K562 (cell line): ENCODE data around the gene ERH. TPM values are rescaled to one million over a fixed set of nuclear protein-coding genes. Genes with fewer than 3 reads are reported as not detected.

Source experiments
- ATF7 ChIP-seq: fragments of 450-650 bp; IDR thresholded peaks from 2 replicates; pipeline ENCODE4 v1.7.1; 2014; ENCODE audit warnings: mild to moderate bottlenecking, moderate library complexity
- CBX8 ChIP-seq: fragments of 200-600 bp; sonication (generic); IDR thresholded peaks from 2 replicates; pipeline ENCODE4 v1.6.1; 2012; ENCODE audit warnings: borderline replicate concordance, mixed run types, low read depth, mild to moderate bottlenecking, moderate library complexity, mixed read lengths, low read length, control low read depth, inconsistent platforms; ENCODE audit not compliant: poor library complexity, severe bottlenecking; ENCODE audit errors: extremely low read depth
- ELF2 ChIP-seq: fragments of 250-450 bp; sonication (Bioruptor Pico); IDR thresholded peaks from 2 replicates; pipeline ENCODE4 v1.5.0; 2021; ENCODE audit warnings: mild to moderate bottlenecking
- GATA2 ChIP-seq: sonication (generic); formaldehyde crosslinking; IDR thresholded peaks from 2 replicates; pipeline ENCODE4 v1.4.0; 2020; ENCODE audit warnings: mild to moderate bottlenecking, missing genetic modification reagents
- HDAC3 ChIP-seq: fragments of 450-650 bp; IDR thresholded peaks from 2 replicates; pipeline ENCODE4 v1.6.1; 2018; ENCODE audit warnings: borderline replicate concordance, mild to moderate bottlenecking, moderate library complexity; ENCODE audit not compliant: partially characterized antibody
- HLTF ChIP-seq: fragments of 450-650 bp; IDR thresholded peaks from 2 replicates; pipeline ENCODE4 v1.6.1; 2016
- HOXB6 ChIP-seq: fragments of 250-450 bp; sonication (Bioruptor Pico); IDR thresholded peaks from 2 replicates; pipeline ENCODE4 v1.5.1; 2022; ENCODE audit warnings: mild to moderate bottlenecking, borderline replicate concordance
- ILF3 ChIP-seq: fragments of 450-650 bp; IDR thresholded peaks from 2 replicates; pipeline ENCODE4 v1.6.1; 2018; ENCODE audit warnings: antibody characterized with exemption, mild to moderate bottlenecking, moderate library complexity, borderline replicate concordance
- JUNB ChIP-seq: fragments of 450-650 bp; formaldehyde crosslinking; conservative IDR thresholded peaks from 2 replicates; pipeline ENCODE4 v1.4.0; 2020; ENCODE audit warnings: mild to moderate bottlenecking
- PRPF4 ChIP-seq: fragments of 200-400 bp; formaldehyde crosslinking; IDR thresholded peaks from one replicate; pipeline ENCODE4 v1.6.1; 2017; ENCODE audit warnings: low read length, low read depth, mild to moderate bottlenecking; ENCODE audit not compliant: insufficient read depth, poor library complexity, severe bottlenecking
- TBP ChIP-seq: optimal IDR thresholded peaks from 2 replicates; pipeline ENCODE3; 2011; ENCODE audit warnings: low read depth, low read length, improper control_type of control experiment
- U2AF2 ChIP-seq: fragments of 200-400 bp; formaldehyde crosslinking; optimal IDR thresholded peaks from 2 replicates; pipeline ENCODE3; 2017; ENCODE audit warnings: low read depth, mild to moderate bottlenecking, low read length
- XRCC4 ChIP-seq: IDR thresholded peaks from one replicate; pipeline ENCODE4 v1.6.1; 2011; ENCODE audit not compliant: insufficient read depth, insufficient read length; ENCODE audit errors: extremely low read depth
- ZNF384 ChIP-seq: IDR thresholded peaks from 2 replicates; pipeline ENCODE4 v1.6.1; 2012; ENCODE audit warnings: low read depth, low read length, improper control_type of control experiment
- ZNF589 ChIP-seq: fragments of 200-800 bp; sonication (Bioruptor generic); IDR thresholded peaks from 2 replicates; pipeline ENCODE4 v1.6.1; 2016; ENCODE audit warnings: low read depth, missing genetic modification characterization, missing compliant biosample characterization
- ZNF699 ChIP-seq: fragments of 250-450 bp; sonication (Bioruptor Pico); IDR thresholded peaks from 2 replicates; pipeline ENCODE4 v1.8.0; 2021; ENCODE audit warnings: mild to moderate bottlenecking, moderate library complexity; ENCODE audit not compliant: insufficient replicate concordance
- ZNF717 ChIP-seq: fragments of 250-450 bp; sonication (Bioruptor Pico); IDR thresholded peaks from 2 replicates; pipeline ENCODE4 v1.5.0; 2021
- polyA plus RNA-seq, 8 experiments: library from polyadenylated mRNA; depleted of rRNA in 4 of 8; stranded (reverse) in 5 of 8; unstranded in 3 of 8; fragments of >200 nt; fragmentation: Nextera tagmentation in 2 of 8; fragmentation: Illumina TruSeq in 1 of 8; extraction: Ambion mirVana in 2 of 8; extraction: Trizol in 1 of 8; gene quantifications; 2 replicates each; pipeline versions ENCODE4 v1.2.1 to v1.2.3, GENCODE V29; 2011 to 2014; ENCODE audit warnings: inconsistent platforms in 1 of 8, missing spikeins in 1 of 8
- total RNA-seq, 7 experiments: library from RNA; depleted of rRNA in 6 of 7; stranded (reverse); fragments of >200 nt in 6 of 7; fragmentation: Illumina TruSeq in 2 of 7; extraction: Trizol in 2 of 7; gene quantifications; 2 replicates each; pipeline versions ENCODE4 v1.2.1 to v1.2.3, GENCODE V29; 2011 to 2021; ENCODE audit warnings: low replicate concordance in 1 of 7
- TF ChIP-seq, protein P1 (sequence below): fragments of 250-450 bp; sonication (Bioruptor Pico); IDR thresholded peaks from 2 replicates; pipeline ENCODE4 v1.5.0; 2020; ENCODE audit warnings: mild to moderate bottlenecking, borderline replicate concordance
- TF ChIP-seq, protein P2 (sequence below): fragments of 250-450 bp; sonication (Bioruptor Pico); IDR thresholded peaks from 2 replicates; pipeline ENCODE4 v1.5.0; 2021; ENCODE audit warnings: mild to moderate bottlenecking, borderline replicate concordance
- TF ChIP-seq, protein P3 (sequence below), 2 experiments: fragments of 450-650 bp in 1 of 2; sonication (generic) in 1 of 2; formaldehyde crosslinking; conservative IDR thresholded peaks; 2 replicates each; pipeline versions ENCODE4 v1.4.0 to v1.8.1; 2020 to 2022; ENCODE audit warnings: mild to moderate bottlenecking in 1 of 2, missing genetic modification reagents in 1 of 2
- TF ChIP-seq, protein P4 (sequence below): fragments of 250-450 bp; sonication (Bioruptor Pico); IDR thresholded peaks from 2 replicates; pipeline ENCODE4 v1.4.0; 2020; ENCODE audit warnings: mild to moderate bottlenecking, moderate library complexity

Gene ERH
- total and polyA plus RNA-seq, 9 of the 15 experiments (the other 6 are each of a cell fraction or from before 2014, with no cell fraction given) = 78.2 to 474 (median 250) TPM

DNA sequence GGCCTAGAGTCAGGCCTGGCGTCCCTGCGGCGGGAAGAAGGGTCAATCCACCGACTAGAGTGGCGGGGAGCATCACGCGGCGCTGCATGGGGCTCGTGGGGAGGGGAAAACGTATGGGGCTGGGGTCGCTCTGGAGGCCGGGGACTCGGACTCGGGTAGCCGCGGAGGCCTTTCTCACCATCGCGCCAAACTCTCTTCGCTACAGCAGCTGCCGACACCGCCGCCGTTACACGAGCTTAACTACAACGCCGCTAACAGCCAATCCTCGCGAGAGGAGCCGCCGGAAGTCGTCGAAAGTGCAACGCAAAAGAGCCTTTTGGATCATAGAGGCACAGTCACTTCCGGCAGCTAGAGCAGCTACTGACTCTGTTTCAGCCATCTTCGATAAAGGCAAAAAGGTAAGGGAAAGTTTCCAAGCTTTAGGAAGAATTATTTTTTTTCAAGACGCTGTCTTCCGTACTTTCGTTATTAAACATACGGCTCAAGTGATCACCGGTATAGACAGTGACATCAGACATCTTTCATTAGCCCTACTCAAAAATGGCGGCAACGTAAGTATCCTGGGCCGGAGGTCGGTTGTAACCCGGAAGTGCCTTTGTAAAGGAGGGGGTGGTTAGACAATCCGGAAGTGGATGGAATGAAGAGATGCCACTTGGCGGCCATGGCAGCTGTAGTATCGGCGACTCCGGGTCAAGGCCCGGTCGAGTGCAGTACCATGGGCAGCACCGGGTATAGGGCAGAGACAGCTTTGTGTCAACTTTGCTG, at the start of gene ERH, which contains the start of gene SLC39A9 (continued):
- TF ChIP-seq, protein P1, sequence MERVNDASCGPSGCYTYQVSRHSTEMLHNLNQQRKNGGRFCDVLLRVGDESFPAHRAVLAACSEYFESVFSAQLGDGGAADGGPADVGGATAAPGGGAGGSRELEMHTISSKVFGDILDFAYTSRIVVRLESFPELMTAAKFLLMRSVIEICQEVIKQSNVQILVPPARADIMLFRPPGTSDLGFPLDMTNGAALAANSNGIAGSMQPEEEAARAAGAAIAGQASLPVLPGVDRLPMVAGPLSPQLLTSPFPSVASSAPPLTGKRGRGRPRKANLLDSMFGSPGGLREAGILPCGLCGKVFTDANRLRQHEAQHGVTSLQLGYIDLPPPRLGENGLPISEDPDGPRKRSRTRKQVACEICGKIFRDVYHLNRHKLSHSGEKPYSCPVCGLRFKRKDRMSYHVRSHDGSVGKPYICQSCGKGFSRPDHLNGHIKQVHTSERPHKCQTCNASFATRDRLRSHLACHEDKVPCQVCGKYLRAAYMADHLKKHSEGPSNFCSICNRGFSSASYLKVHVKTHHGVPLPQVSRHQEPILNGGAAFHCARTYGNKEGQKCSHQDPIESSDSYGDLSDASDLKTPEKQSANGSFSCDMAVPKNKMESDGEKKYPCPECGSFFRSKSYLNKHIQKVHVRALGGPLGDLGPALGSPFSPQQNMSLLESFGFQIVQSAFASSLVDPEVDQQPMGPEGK (CRISPR knock-in tag) = no peak
- no peak for TF ChIP-seq GATA2 (CRISPR knock-in tag)
- TF ChIP-seq ZNF589 (CRISPR knock-in tag) = peak; percentile 66; the same call in 1 of the 2 replicates
- no peak for TF ChIP-seq HLTF
- TF ChIP-seq ILF3 = no peak
- no peak for TF ChIP-seq PRPF4
- TF ChIP-seq CBX8 = no peak
- no peak for TF ChIP-seq XRCC4
- no peak for TF ChIP-seq JUNB (CRISPR knock-in tag)
- TF ChIP-seq, protein P2, sequence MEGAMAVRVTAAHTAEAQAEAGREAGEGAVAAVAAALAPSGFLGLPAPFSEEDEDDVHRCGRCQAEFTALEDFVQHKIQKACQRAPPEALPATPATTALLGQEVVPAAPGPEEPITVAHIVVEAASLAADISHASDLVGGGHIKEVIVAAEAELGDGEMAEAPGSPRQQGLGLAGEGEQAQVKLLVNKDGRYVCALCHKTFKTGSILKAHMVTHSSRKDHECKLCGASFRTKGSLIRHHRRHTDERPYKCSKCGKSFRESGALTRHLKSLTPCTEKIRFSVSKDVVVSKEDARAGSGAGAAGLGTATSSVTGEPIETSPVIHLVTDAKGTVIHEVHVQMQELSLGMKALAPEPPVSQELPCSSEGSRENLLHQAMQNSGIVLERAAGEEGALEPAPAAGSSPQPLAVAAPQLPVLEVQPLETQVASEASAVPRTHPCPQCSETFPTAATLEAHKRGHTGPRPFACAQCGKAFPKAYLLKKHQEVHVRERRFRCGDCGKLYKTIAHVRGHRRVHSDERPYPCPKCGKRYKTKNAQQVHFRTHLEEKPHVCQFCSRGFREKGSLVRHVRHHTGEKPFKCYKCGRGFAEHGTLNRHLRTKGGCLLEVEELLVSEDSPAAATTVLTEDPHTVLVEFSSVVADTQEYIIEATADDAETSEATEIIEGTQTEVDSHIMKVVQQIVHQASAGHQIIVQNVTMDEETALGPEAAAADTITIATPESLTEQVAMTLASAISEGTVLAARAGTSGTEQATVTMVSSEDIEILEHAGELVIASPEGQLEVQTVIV = no peak
- TF ChIP-seq ZNF717 (CRISPR knock-in tag) = no peak
- TF ChIP-seq ZNF384 = no peak
- TF ChIP-seq, protein P3, sequence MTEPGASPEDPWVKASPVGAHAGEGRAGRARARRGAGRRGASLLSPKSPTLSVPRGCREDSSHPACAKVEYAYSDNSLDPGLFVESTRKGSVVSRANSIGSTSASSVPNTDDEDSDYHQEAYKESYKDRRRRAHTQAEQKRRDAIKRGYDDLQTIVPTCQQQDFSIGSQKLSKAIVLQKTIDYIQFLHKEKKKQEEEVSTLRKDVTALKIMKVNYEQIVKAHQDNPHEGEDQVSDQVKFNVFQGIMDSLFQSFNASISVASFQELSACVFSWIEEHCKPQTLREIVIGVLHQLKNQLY (CRISPR knock-in tag; conservative IDR thresholded peaks at IDR 0.05) = no peak
- no peak for TF ChIP-seq ZNF699 (CRISPR knock-in tag)
- no peak for TF ChIP-seq U2AF2
- TF ChIP-seq TBP = peak; percentile 86
- peak; percentile 88 for TF ChIP-seq ATF7
- TF ChIP-seq HDAC3 = no peak
- TF ChIP-seq, protein P4, sequence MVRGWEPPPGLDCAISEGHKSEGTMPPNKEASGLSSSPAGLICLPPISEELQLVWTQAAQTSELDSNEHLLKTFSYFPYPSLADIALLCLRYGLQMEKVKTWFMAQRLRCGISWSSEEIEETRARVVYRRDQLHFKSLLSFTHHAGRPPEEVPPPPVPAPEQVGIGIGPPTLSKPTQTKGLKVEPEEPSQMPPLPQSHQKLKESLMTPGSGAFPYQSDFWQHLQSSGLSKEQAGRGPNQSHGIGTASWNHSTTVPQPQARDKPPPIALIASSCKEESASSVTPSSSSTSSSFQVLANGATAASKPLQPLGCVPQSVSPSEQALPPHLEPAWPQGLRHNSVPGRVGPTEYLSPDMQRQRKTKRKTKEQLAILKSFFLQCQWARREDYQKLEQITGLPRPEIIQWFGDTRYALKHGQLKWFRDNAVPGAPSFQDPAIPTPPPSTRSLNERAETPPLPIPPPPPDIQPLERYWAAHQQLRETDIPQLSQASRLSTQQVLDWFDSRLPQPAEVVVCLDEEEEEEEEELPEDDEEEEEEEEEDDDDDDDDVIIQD (CRISPR knock-in tag) = no peak
- no peak for TF ChIP-seq HOXB6 (CRISPR knock-in tag)
- peak; percentile 91 for TF ChIP-seq ELF2 (CRISPR knock-in tag)
